Non-pigmented ciliary epithelial cell (primary cell): ENCODE measurements around the gene DACH2.
"Not testable (repeated sequence)": the region's sequence is repeated elsewhere in the genome, so short reads cannot be mapped to it uniquely, and the experiment has no call there.

ENCODE experiments used
- DNase-seq: peaks from one replicate; pipeline ENCODE4 v3.0.0-alpha.2; 2010; ENCODE audit warnings: low read depth

The DACH2 gene

DNA sequence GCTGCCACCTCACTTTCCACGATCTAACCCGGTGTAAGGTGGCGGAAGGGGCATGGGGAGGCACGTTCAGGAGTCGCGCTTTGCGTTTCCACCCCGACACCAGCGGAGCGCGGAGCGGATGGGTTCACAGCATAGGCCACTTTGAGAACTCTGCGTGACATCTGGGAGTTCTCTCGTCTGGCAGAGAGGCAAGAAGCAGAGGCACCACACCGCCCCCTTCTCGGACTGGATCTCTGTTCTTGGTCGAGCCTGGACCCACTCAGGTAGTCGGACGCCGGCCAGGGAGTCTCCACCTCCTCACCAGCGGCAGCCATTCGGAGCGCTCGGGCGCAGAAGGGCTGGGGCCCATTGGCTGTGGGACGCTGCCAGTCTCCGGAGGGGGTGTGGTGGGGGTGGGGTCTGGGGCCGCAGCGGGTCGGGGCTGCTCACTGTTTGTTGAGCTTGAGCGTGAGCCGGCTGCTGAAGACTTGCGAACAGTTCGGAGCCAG is at the start of gene DACH2:
DACH2 (plus strand) TSS at position 428 of the 488 bp plus-strand sequence.
- DNase-seq: no peak

DNA sequence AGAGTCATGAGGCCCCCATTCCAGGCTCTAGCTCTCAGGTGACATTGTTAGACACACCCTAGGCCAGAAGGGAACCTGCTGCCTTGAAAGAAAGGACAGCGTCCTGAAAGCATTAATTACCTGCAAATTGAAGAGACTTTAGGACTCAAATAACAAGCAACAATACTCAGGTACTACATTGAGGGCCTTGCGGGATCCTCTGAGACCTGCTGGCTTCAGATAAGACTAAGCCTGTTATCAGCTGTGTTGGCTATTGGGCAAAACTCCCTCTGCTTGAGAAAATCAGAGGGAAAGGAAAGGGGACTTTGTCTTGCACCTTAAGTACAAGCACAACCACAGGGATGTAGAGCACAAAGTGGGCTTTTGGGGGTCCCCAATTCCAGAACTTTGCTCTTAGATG is 45.9 kb upstream of the DACH2 start:
- DNase-seq: no peak

DNA sequence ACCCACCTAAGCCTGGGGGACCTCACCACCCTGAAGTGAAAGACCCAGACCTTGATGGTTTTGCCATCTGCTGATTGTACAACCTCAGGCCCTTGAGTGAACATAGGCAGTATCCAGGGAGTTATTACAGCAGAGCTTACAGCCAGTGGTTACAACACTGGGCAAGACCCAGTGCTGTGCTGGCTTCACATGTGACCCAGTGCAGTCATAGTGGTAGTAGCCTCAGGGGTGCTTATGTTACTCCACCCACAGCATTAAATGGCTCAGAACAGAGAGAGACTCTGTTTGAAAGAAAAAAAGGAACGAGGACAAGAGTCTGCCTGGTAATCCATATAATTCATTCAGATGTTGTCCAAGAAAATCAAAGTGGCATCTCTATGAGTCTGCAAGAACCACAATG is 45.2 kb upstream of the DACH2 start:
- DNase-seq: no peak

DNA sequence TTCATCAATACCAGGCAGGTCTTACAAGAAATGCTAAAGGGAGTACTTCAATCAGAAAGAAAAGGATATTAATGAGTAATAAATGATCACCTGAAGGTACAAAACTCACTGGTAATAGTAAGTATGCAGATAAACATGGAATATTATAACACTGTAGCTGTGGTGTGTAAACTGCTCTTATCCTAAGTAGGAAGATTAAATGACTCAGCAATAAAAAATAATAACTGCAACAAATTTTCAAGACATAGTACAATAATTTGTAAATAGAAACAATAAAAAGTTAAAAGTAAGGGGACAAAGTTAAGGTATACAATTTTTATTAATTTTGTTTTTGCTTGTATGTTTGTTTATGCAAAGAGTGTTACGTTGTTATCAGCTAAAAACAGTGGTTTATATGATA is 43.7 kb upstream of the DACH2 start:
- DNase-seq: no peak

DNA sequence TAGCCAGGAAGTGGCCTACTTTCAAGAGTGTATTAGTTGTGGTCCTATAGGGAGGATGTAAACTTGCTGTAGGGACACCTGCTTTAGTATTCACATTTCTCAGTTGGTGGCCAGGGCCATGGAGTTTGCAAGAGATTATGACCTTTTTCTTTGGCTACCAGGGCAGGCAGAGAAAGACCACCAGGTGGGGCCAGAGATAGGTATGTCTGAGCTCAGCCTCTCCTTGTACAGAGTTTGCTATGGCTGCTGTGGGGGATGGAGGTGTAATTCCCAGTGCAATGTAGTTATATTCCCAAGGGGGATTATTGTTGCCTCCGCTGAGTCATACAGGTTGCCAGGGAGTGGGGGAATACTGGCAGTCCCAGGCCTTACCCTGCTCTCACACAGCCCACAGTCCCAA is 26.3 kb upstream of the DACH2 start:
- no peak for DNase-seq

DNA sequence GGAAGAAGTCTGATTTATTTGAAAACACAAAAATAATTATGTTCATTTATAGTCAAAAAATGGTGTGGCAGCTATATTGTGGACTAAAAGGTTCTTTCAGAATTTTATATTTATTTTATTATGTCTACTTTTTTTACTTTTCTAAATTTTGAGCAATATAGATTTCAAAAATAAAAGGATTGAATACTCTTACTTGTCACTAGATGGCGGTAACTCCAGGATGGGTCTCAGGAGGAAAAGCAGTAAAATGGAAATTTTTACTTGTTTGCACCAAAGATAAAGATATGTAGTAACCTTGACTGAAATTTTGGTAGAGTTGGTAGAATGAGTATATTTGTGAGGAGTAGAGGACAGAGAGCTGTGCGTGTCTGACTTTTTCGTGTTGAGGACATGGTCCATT is 14.5 kb upstream of the DACH2 start:
- no peak for DNase-seq

DNA sequence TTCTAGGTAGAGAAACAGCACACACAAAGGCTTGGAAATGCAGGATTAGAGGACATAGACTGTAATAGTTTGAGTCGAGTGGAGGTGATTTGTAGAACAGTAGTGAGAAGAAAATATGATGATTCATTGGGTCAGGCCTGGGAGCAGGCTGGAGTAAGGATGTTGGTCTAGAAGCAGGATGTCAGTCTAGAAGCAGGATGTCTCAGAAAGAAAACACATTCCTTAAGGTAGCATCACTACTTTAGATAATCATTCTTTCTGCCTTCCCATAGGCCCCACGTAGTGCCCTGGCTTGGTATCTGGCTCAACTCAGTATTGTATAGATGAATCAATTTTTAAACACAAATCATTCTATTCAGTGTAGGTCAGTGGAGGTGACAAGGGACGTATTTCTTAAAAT is 11.2 kb upstream of the DACH2 start:
- DNase-seq: no peak

DNA sequence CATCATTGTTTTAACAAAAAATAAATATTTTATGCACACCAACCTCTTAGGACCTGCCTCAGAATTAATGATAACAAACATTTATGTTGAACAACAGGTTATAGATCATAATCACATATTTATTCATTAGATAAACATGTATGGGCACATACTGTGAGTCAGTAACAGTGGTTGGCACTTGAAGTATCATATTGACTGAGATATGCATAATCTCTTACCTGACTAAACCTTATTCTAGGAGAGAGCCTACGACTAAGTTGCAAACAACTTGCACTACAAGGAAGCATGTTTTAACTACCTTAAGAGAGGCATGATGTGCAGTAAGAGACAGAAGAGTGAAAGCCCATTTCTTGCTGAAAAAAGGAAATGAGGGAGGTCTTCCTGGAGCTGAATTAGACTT is 6.5 kb upstream of the DACH2 start:
- no peak for DNase-seq

DNA sequence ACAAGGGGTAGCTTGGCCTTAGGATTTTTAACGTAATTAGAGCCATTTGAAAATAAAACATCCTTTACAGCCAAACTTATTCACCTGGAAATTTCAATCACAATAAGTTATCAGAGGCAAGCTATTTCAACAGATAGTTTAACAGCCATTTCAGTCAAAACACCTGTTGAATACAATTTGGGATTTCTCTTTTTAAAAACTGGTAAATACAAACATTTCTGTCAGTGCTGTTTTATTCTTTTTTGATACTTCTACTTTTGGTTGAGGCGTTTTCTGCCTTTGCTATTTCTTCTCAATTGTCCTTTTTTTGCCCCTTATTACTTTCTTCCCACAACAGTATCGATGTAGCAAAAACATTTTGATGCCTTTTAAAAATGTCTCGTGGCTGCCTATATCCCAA is 2.1 kb upstream of the DACH2 start:
- no peak for DNase-seq

DNA sequence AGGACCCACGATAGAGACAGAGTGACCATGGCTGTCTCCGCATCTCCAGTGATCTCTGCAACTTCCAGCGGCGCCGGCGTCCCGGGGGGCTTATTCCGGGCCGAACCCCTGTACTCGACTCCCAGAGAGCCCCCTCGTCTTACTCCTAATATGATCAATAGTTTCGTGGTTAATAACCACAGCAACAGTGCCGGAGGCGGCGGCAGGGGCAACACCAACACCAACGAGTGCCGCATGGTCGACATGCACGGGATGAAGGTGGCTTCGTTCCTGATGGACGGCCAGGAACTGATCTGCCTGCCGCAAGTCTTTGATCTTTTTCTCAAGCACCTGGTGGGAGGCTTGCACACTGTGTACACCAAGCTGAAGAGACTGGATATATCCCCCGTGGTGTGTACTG is 343 bp downstream of the DACH2 start:
- DNase-seq: no peak

DNA sequence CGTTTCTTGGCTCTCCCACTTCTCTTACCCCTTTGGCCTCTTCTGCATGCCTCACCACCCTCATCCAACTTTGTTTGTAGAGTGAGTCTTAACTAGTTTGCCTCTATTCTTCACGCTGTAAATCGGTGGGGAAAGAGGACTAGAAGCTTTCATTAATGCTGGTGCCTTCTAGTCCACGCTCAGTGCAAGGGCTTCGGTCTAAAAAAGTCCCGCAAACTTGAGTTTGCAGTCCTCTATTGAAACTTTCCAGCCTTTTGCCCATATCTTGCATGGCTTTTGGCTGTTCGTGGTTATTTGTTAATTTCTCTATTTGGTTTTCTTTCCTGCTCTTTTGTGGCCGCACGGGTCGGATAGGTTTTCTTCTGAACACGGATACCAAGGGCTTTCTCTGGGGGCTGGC is 868 bp downstream of the DACH2 start:
- DNase-seq: no peak

DNA sequence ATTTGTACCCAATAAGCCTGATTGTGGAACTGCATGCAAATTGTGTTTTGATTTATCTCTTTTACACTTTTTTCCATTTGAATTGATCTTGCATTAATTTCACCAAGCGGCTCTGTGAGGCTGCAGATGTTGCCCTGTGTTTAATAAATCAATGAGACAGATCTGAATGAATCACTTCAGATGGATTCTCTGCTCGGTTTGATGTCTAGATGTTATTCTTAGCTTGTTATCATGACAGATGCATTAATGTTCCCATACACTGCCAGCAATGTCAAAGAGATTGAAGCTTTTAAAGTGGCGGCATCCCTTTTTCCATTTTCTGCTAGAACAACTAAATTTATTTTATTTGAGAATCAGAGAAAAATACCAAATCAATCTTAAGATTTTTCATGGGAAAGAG is 6.3 kb downstream of the DACH2 start:
- DNase-seq: no peak

DNA sequence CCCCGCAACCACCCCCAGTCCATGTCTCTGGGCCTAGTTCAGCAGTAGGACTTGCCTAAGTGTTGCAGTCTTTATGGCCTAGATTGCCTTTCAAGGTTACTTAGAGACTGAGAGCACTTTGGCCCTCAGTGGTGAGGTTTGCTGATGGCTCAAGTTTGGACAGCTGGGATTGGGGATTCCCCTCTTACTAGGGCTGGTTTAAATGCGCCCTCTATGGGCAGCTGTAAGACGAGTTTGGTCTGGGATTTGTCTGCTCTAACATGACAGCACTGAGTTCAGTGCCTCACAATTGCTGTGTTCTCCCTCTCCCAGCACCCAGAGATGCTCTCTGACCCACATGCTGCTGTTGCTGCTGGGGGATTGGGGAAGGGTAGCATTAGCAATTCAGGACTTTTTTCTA is 23.1 kb downstream of the DACH2 start:
- DNase-seq: no peak

DNA sequence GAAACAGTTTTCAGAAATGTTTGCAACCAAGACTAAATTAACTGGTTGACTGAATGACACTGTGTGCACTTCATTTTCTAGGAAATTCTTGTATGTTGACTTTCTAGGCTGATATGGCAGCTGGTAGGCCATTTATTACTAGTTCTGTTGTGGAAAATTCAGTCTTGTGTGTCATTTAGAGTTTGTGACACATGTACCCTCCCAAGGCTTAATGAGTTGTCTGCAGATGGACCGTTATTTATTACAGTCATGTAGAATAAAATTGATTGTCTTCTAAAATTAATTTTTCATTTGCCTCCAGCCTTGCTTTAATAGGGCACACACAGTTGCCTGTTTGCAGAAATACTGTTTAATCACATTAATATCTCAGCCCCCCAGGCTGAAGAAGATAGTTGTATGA is 30.7 kb downstream of the DACH2 start:
- no peak for DNase-seq

DNA sequence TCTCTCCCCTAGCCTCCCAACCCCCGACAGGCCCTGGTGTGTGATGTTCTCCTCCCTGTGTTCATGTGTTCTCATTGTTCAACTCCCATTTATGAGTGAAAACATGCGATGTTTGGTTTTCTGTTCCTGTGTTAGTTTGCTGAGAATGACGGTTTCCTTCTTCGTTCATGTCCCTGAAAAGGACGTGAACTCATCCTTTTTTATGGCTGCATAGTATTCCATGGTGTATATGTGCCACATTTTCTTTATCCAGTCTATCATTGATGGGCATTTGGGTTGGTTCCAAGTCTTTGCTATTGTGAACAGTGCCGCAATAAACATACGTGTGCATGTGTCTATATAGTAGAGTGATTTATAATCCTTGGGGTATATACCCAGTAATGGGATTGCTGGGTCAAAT is 33.1 kb downstream of the DACH2 start:
- DNase-seq: not testable (repeated sequence)

DNA sequence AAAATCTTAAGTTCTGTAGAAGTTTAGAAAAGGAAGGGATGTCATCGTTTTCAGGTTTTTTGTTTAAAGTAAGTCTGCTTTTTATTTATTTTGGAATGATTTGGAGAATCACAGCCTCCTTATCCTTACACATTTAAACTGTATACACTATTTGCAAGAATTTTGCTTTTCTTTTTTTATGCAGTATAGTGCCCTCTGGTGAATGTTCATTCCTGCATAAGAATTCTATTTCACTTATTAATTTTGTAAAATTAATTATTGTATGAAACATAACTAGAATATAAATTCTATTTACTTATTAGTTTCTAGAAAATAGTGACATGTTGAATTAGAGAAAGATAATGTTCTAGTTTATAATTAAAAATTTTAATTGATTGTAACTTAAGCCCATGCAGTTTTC is 44.6 kb downstream of the DACH2 start:
- no peak for DNase-seq

DNA sequence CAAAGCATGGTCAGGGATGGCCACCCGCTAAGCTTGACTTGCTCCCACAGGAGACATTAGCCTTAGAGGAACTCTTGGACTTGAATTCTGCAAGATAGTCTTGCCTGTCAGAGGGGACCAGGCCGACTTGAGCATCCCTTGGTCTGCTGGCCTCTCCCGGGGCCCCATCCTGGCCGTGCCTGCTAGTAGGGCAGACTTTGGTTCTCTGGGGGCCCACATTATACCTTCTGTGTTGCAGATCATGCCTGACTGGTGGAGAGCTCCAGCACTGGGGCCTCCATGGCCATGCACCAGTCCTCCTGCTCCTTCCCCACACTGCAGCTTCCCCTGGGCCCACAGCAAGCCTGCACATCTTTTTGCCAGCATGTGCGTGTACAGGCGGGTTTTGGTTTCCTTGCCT is 46.5 kb downstream of the DACH2 start:
- DNase-seq: no peak

DNA sequence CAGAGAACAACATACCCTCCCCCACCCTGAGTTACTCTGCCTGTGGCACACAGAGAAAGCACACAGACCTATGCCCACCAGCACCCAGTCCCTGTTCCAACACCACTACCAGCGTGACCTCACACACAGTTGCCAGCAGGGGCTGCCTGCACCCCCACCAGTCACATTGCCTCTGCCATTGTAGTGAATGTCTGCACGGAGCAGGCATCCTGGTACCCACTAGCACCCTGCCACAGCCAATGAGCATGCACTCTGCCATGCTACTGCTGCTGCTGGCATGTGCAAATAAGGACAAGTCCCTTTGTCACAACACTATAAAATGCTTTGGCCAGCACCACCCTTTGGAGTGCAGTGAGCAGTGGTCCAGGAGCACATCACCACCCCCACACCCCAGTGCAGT is 47.1 kb downstream of the DACH2 start:
- no peak for DNase-seq

DNA sequence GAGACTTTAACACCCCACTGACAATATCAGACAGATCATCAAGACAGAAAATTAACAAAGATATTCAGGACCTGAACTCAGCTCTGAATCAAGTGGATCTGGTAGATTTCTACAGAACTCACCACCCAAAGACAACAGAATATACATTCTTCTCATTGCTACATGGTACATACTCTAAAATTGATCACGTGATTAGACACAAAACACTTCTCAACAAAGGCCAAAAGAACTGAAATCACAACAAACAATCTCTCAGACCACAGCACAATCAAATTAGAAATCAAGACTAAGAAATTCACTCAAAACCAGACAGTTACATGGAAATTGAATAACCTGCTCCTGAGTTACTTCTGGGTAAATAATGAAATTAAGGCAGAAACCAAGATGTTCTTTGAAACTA is 49.6 kb downstream of the DACH2 start:
- no peak for DNase-seq

DNA sequence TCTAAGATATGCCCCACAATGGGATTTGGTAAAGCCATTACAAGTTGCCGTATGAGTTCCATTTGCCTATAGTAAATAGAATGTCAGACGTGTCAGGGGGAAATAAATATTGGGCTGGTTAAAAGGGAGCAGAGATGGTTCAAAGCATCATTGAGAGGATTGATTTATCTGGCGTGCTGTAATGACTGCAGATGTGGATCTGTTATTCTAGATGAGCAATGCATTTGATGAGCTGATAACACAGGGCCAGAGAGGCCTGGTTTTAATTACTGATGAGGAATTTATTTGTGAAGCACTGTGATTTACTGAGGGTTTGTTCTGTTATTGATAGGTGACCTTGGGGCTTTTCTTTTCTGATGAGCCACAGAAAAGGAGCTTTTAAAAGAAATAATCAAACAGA is 62.5 kb downstream of the DACH2 start:
- no peak for DNase-seq

DNA sequence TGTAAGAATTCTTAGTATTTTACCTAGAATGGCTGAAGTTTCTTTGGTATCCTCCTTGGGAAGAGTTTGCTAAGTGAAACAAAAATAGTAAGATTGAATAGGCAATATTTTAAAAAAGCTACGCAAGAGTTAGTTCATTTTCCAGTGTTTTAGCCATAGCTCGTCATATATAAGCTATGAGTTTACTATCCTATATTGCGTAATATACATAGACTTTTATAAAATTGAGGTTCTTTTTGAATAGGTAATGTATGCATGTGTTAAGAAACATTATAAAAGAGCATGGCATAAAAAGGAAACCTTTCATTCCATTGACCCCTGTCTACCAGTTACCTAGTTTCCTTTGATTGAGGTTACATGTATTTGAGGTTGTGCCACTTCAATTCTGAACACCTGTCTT is 67.0 kb downstream of the DACH2 start:
- no peak for DNase-seq

DNA sequence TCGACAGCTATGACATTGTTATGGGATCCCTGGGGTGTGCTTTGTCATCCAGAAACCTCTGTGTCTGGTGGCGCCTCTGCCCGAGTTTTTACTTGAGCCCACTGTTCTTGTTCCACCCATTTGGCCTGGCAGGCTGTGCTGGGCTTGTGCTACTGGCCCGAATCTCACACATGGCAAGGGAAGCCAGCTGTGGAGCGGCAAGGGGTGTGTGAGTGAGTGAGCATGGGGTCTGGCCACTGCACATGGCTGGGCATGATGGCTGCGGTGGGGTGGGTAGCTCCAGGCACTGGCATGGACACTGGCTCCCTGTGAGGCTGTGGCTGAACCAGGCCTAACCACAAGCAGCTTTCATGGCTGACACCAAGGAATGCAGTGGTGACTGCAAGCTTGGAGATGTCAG is 89.2 kb downstream of the DACH2 start:
- DNase-seq: no peak

DNA sequence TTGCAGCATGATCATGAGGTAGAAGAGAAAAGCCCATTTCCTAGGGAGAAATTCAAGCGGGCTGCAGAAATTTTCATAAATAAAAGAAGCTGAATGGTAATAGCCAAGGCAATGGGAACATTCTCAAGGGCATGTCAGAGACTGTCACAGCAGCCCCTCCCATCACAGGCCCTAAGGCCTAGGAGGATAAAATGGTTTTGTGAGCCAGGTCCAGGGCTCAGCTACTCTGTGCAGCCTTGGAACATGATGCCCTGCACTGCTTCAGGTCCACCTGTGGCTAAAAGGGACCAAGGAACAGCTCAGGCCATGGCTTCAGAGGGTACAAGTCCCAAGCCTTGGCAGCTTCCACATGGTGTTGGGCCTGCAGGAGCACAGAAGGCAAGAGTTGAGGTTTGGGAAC is 93.3 kb downstream of the DACH2 start:
- no peak for DNase-seq

DNA sequence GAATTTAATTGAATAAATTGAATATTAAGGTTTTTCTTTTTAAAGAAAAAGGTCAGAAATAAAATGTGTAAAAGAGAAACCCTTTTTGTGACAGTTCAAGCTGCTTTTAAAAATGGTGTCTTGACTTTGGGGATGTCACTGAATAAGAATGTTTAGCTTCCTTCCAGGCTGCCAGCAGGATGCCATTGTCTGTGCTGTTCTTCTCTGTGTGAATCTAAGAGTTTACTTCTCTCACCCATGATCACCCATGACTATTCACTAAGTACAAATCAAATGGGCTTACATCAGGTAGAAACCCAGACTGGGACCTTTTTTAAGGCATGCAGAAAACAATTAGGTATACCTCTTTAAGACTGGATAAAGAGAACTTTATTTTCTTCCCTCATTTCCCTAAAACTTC is 115.3 kb downstream of the DACH2 start:
- no peak for DNase-seq

DNA sequence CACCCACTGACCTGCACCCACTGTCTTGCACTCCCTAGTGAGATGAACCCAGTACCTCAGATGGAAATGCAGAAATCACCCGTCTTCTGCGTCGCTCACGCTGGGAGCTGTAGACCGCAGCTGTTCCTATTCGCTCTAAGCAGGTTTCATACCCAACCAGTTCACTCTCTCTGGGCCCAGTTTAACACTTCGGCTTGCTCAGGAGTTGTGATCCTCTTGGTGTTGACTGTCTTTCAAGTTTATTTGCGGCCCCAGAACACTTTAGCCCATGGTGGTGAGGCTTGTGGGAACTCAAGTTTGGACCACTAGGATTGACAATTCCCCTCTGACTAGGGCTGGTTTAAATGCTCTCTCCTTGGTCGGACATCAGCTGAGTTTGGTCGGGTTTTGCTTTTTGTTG is 147.0 kb downstream of the DACH2 start:
- DNase-seq: no peak
